ENCODE data around the gene LITAF.
"Not testable (repeated sequence)": the region's sequence is repeated elsewhere in the genome, so short reads cannot be mapped to it uniquely, and the experiment has no call there.

Gene LITAF

GRCh38 chr16:11571549-11571948 is 15.2 kb downstream of the LITAF start:
- DNase-seq, result no peak

- no peak for DNase-seq
Observed at GRCh38 chr16:11570806-11571205, 15.9 kb downstream of the LITAF start.

- no peak for DNase-seq
Observed at GRCh38 chr16:11570258-11570657, 16.5 kb downstream of the LITAF start.

GRCh38 chr16:11566398-11566797 is 20.3 kb downstream of the LITAF start:
- no peak for DNase-seq

GRCh38 chr16:11565665-11566064 is 21.1 kb downstream of the LITAF start:
- no peak for DNase-seq

GRCh38 chr16:11564046-11564926 is 22.4 kb downstream of the LITAF start:
- no peak for DNase-seq

- no peak for DNase-seq
Observed at GRCh38 chr16:11563493-11564040, 23.2 kb downstream of the LITAF start.

GRCh38 chr16:11562941-11563340 is 23.8 kb downstream of the LITAF start:
- no peak for DNase-seq

GRCh38 chr16:11562411-11562810 is 24.3 kb downstream of the LITAF start:
- no peak for DNase-seq

GRCh38 chr16:11561856-11562255 is 24.9 kb downstream of the LITAF start:
- no peak for DNase-seq

GRCh38 chr16:11561454-11561805 is 25.3 kb downstream of the LITAF start:
- DNase-seq, result no peak

GRCh38 chr16:11560701-11561453 is 25.8 kb downstream of the LITAF start:
- DNase-seq, result no peak

- DNase-seq, result not testable (repeated sequence)
Observed at GRCh38 chr16:11558308-11558823, 28.4 kb downstream of the LITAF start.

GRCh38 chr16:11557801-11558200 is 28.9 kb downstream of the LITAF start:
- no peak for DNase-seq

- DNase-seq, result no peak
Observed at GRCh38 chr16:11556945-11557720, 29.6 kb downstream of the LITAF start.

GRCh38 chr16:11556214-11556819 is 30.4 kb downstream of the LITAF start:
- DNase-seq, result no peak

GRCh38 chr16:11554053-11554452 is 32.7 kb downstream of the LITAF start:
- no peak for DNase-seq

GRCh38 chr16:11553371-11553770 is 33.3 kb downstream of the LITAF start:
- no peak for DNase-seq

GRCh38 chr16:11552440-11552839 is 34.3 kb downstream of the LITAF start:
- no peak for DNase-seq

GRCh38 chr16:11551842-11552241 is 34.9 kb downstream of the LITAF start:
- DNase-seq, result no peak

- no peak for DNase-seq
Observed at GRCh38 chr16:11550791-11551498, 35.8 kb downstream of the LITAF start.

Data from RPMI8226 (cell line).